HG02981 (cell line): Measurements from ENCODE around the gene RHOG.
"Not testable (repeated sequence)": the region's sequence is repeated elsewhere in the genome, so short reads cannot be mapped to it uniquely, and the experiment has no call there.

ENCODE experiments used
- ATAC-seq: cut with Tn5 transposase; IDR thresholded peaks from one replicate; pipeline ENCODE4 v1.9.1; 2021; ENCODE audit warnings: mild to moderate bottlenecking, moderate library complexity; ENCODE audit not compliant: unreplicated experiment

RHOG gene

DNA sequence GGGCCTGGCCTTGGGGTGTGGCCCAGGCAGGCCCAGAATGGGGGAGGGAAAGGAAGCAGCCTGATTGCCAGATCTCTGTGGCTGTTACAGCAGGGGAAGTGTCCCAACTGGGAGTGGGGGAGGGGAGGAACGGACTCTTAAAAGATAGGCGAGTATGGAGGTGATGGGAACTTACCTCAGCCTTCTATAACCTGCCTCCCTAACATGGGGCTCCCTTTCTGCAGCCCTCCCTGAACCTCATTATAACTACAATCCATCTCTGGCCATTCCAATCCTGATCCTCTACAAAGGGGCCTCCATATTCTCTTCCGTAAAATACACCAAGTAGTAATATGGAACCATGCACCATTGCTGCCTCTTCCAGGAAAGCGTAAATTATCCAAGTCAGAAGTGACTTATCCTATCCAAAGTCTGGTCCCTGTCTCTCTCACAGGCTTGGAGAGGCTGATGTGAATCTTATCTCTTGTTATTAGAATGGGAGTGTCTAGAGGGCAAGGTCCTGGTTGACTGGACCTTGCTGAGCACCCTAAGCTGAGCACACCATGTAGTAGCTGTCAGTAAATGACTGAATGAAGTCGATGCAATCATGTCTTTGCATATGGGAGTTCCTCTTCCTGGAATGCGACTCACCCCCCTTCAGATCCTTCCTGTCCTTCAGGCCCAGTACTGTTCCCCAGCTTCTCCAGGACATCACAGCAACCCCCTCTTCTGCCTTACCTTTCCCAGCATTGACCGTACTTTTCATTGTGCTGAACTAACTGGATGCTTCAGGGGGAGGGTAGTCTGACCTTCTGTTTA, 5.9 kb downstream of the RHOG start:
- ATAC-seq = no peak

DNA sequence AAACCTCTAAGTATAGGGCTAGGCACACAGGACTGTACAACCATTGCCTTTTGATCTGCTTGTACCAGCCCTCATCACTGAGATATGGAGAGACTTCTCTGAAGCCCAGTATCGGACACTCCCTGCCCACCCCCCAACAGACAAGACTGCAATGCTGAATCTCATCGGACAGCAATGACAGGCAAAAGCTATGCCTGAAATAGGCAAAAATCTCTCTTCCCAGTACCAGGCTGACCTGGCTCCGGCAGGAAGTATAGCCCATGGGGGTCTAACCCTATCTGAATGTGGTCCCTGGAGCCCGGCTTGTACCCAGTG, 6.5 kb downstream of the RHOG start:
- no peak for ATAC-seq

DNA sequence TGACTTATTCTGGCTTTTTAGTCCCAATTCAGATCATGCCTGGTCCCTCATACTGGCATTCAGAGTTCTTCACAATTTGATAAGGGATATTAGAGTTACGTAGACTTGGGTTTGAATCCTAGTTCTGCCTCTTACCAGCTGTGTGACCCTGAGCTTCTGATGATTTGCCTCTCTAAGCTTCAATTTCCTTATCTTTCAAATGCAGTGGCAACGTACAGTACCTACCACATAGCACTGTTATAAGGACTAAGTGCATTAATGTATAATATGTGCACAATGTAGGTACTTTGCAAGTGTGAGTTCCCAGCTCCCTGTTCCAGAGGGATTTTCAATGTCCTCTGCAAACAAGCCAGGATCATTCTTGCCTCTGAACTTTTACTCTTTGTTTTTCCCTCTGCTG, 7.3 kb downstream of the RHOG start:
- no peak for ATAC-seq

DNA sequence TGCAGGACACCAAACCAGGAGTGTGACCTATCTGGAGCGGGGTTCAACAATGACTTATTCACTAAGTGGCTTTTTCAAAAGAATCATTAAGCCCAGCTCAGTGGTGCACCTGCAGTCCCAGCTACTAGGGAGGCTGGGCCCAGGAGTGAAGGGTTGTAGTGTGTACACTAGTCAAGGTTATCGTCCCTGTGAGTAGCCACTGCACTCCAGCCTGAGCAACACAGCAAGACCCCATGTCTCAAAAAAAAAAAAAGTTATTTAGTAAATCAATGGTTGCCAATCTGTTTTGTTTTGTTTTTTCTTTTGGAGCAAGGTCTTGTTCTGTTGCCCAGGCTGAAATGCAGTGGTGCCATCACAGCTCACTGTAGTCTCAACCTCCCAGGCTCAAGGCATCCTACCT, 7.9 kb downstream of the RHOG start:
- ATAC-seq = no peak

DNA sequence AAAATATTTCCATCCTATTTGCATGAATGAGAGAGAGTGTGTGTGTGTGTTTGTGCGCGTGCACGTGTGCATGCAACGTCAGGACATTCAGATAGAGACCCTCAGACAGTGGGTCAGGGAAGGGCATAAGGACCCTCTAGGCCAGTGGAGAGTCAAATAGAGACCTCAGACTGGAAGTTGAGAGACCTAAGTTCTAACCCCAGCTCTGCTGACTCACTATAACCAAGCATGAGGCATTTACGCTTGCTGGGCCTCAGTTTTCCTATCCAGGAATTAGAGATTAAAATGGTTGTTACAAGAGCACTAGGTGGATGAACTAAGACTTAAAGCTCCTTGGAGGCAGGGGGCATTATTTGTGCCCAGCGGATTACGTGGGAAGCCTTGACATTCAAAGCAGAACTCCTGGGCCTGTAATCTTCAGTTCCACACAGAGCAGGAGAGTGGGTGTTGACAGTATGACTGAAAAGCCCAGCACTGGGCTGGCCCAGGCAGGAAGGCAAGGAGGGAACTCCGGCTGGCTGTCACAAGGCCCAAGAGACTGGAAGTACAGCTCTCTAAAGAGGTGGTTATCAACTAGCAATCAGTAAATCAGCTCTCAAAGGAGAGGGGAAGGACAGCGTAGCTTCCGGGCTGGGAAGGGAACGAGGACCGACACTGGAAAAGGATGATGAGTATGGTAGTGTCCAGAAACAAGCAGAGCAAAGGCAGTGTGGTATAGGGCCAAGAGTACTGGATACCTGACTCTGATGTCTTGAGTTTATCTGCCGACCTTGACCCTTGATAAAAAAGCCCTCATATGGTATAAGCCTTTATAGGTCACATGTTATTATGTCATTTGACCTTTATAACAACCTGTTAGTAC, 9.2 kb downstream of the RHOG start:
- no peak for ATAC-seq

DNA sequence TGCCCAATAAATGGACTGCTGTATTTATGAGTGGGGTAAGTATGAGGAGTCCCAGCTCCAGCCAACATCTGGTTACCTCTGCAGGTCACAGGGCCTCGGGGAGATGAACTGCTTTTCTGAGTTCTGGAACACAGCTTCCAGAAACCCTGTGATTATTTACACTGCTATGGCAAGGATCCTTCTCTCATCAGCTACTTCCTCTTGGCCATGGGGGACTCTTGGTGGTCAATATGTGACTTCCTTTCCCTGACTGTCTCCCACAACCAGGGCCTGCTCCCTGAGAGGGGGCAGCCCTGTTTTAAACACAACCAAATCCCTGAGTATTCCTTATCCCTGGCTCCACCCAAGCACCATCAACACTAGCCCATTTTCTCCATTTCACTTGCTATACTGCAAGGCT, 10.0 kb downstream of the RHOG start:
- no peak for ATAC-seq

DNA sequence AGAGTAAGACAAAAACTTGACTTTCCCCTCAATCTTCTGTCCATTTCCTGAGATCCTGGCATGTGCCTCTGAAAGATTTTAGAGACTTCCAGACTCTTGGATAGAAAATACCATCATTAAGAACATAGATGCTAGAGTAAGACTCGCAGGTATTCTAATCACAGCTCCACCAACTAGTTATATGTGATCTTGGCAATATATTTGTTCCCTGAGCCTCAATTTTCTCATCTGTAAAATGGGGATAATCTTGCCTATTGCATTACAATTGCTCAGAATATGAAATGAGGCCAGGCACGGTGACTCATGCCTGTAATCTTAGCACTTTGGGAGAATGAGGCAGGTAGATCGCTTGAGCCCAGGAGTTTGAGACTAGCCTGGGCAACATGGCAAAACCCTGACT, 10.7 kb downstream of the RHOG start:
- no peak for ATAC-seq

DNA sequence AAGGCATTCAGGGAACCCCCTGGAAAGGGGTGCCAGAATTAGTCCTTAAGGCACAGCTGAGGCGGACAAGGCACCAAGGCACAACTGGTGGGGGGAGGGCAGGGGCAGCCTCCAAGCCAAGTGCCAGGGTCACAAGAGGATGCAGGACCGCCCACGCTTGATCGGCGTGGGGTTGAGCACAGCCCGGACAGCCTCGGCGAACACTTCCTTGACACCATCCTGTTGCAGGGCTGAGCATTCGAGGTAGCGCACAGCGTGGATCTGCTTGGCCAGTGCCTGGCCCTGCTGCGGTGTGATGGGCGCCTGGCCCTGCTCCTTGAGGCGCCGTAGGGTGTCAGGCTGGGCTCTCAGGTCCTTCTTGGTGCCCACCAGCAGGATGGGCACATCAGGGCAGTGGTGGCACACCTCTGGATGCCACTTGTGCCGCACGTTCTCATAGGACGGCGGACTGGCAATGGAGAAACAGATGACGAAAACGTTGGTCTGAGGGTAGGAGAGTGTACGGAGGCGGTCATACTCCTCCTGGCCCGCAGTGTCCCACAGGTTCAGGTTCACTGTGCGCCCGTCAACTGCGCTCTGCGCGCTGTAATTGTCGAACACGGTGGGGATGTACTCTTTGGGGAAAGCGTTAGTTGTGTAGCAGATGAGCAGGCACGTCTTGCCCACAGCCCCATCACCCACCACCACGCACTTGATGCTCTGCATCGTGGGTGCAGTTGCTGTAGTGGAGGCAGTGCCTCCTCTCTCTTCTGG, 13.1 kb downstream of the RHOG start:
- ATAC-seq = no peak

DNA sequence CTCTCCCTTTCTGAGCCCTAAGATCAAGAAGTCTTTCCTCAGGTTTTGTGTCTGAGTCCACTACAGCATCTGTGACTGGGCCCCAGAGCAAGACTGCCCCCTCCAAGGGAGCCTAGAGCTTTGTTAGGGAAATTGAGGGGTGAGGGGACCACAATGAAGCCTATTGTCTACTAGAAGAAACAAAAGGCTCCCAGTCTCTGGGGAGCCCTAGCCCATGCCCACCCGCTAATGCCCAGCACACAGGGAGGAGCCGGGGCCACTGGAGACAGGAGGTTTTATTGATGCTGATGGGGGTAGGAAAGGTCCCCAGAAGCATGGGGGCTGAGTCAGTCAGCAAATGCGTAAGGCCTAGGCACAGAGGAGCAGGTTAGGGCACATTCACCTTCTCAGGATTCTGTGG, 14.0 kb downstream of the RHOG start:
- no peak for ATAC-seq

DNA sequence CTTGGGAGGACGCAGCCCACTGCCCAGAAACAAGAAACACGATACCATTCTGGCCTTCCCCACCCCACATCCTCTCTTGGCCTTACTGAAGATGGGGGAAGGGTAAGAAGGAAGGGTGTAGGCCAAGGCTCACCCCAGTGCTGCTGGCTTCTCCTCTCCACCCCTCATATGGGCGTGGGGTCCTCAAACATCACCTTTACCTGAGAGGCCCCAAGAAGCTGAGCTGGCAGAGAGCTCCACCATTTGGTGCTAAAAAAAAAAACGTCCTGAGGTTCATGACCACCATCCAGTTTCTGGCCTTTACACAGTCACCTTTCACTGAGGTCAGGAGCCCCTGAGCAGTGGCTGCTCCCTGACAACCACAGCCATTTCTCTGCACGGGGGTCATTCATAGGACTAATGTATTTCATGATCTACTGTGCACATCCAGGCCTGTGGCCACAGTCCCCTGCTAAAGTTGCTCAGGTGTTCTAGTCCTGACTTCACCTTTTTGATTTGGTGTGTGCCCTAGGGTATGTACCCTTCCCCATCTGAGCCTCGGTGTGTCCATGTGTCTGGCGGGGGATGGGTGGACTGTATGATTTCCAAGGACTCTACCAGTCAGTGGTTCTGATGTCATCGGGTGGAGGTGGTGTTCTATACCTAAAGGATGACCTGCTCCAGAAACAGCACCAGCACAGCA, 15.1 kb downstream of the RHOG start:
- no peak for ATAC-seq

DNA sequence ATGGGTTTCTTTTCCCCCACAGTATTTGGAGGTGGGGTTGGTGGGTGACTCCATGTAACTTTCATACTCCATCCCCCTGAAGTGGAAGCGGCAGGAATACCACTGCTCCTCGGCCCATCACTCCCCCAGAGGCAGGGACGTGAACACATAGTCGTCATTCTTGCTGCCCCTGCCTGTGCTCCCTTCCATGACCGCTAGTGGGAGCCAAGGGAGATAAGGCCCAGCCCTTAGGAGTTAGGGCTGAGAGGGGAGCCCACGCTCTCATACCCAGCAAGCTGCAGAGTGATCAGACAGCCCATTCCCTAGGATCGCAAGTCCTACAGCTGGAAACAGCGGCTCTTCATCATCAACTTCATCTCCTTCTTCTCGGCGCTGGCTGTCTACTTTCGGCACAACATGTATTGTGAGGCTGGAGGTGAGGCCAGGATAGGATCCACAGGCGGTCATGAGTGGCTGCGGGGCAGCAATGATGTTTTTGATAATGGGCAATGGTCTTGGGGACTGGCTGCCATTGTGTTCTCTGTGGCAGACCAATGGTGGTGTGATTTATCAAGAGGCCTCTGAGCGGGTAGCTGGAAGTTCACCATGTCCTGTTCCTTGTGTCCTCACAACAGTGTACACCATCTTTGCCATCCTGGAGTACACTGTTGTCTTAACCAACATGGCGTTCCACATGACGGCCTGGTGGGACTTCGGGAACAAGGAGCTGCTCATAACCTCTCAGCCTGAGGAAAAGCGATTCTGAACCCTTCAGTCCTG, 15.9 kb downstream of the RHOG start:
- peak; percentile 85 for ATAC-seq

DNA sequence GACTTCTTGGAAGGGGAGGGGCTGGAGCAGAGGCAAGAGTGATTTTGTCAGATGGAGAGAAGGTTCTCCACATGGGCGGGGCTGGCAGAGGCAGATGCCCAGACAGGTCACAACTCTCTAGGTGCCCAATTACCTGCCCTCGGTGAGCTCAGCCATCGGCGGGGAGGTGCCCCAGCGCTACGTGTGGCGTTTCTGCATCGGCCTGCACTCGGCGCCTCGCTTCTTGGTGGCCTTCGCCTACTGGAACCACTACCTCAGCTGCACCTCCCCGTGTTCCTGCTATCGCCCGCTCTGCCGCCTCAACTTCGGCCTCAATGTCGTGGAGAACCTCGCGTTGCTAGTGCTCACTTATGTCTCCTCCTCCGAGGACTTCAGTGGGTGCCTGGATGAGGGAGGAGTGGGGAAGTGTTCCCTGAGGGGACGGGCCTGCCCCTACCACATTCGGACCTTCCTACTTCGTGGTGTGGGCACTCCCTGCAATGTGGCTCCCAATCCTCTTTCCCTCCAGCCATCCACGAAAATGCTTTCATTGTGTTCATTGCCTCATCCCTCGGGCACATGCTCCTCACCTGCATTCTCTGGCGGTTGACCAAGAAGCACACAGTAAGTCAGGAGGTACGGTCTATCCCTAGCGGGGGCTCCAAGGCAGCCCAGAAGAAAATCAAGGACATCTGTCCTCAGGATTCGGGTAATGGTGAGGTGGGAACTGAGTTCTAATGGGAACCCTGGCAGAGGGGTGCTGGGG, 16.8 kb downstream of the RHOG start:
- no peak for ATAC-seq

DNA sequence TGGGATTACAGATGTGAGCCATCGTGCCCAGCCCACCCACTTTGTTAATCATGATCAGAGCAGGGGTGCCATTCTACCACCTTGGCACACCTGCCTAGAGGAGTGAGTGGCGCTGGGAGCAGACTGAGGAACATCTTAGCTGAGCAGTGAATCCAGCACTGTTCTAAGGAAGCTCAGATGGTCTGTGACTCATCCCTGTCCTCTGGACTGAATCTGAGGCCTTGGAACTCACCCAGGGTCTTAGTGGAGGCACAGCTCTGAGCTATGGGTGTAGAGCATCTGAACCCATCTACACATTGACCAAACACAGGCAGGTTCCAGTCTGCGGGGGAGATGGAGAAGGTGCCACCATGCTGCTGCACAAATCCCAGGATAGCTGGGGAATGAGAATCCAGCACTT, 17.5 kb downstream of the RHOG start:
- ATAC-seq = no peak

DNA sequence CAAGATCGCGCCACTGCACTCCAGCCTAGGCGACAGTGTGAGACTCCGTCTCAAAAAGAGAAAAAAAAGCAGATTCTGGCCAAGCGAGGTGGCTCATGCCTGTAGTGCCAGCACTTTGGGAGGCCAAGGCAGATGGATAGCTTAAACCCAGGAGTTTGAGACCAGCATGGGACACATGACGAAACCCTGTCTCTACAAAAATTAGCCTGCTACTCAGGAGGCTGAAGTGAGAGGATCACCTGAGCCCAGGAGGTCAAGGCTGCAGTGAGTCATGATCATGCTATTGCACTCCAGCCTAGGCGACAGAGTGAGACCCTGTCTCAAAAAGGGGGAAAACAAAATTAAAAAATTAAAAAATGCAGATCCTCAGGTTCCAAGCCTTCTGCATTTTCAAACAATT, 18.4 kb downstream of the RHOG start:
- ATAC-seq = no peak

DNA sequence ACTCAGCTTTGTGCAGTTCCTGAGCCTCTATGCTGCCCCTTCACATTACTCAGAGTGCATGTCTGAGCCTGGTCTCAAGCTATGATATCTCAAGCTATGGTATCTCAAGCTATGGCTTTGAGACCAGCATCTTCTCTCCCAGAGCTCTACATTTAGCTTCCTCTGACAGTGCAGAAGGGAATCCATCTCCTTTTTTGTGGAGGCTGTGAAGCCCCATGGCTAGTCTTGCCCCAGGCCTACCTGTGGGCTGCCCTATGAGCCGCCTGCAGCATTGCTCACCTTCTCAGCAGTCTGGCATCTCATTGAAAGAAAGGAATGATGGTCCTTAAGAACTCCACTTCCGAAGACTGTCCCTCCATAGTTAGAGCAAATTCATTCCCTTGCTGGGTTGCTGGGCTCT, 19.8 kb downstream of the RHOG start:
- no peak for ATAC-seq

DNA sequence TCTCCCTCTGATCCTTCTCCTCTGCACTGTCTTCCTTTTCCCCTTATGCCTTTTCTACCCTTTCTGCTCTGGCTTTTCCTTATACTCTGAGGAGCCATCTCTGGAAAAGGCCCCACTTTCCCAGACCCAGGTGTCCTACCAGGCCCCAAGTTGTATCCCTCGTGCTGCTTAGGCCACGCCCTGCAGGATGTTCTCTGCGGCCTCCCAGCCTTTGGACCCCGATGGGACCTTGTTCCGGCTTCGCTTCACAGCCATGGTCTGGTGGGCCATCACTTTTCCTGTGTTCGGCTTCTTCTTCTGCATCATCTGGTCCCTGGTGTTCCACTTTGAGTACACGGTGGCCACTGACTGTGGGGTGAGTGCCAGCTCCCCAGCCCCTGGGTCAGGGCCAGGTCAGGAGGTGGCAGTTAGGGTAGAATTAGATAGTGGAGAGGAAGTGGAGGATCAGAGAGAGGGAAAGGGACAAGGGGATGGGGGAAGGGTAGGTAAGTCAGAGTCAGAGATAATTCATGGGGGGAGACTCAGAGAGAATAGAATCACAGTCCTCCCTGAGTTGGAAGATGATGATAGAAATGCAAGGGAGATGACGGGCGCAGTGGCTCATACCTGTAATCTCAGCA, 23.5 kb downstream of the RHOG start:
- no peak for ATAC-seq

DNA sequence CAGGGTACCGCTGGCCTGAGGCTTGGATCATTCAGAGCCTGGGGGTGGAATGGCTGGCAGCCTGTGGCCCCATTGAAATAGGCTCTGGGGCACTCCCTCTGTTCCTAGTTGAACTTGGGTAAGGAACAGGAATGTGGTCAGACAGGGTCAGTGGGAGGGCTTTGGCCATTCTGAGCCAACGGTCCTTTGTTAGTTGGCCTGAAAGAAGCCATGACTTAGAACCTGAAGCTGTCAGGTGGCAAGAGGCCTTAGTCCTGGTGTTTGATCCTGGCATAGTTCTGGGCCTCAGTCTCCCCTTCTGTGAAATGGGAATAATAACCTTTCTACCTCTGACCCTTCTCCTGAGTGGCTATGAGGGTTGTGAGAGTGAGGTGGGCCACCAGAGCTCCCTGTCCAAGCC, 24.1 kb downstream of the RHOG start:
- no peak for ATAC-seq

DNA sequence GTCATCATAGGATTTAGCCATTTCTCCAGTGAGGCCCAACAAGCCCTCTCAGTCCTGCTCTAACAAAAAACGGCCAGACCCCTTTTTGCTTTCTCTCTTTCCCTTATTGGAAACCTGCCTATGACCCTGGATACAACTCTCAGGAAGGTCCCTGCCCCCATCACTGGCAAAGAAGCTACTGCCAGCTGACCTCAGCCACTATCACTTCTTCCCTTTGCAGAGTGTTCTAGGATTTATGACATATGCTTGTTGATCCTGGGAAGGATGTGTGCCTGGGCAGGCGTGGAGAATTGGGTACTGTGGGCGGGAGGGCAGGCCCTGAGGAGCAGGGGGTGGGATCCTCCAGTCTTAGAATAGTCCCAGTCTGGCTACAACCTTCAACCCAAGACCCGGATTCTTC, 24.9 kb downstream of the RHOG start:
- no peak for ATAC-seq

DNA sequence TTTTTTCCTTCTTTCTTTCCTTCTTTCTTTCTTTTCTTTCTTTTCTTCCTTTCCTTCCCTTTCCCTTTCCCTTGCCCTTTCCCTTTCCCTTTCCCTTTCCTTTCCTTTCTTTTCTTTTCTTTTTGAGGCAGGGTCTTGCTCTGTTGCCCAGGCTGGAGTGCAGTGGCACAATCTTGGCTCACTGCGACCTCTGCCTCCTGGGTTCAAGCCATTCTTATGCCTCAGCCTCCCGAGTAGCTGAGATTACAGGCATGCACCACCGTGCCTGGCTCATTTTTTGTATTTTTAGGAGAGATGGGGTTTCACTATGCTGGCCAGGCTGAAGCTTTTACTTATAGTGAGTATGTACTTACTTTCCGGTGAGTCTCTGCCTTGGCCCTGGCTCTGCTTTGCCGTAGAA, 25.9 kb downstream of the RHOG start:
- not testable (repeated sequence) for ATAC-seq
